ENCODE results near the gene FRAS1. TPM values are rescaled to one million over a fixed set of nuclear protein-coding genes. Genes with fewer than 3 reads are reported as not detected.

Gene FRAS1
- total and polyA plus RNA-seq, 2 donors (not counting 3 experiments of a cell fraction or from before 2014, with no cell fraction given): 1.4 to 3.6 TPM

DNA sequence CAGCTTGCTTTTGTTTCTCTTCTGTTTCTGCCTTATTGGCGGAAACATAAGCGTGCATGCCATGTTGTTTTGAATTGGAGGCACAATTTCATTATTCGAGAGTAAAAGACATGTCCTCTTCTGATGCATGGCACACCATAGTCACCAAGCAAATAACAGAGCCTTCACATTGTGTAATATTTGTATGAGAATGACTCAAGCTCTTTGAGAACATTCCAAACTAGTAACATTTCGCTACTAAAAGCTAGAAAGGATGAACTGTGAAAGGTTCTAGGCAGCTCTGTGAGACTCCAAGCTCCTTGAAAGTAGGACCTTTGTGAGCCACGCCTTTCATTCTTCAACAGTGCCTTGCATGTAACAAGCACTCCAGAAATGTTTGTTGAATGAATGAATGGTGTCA lies 485.2 kb downstream of the FRAS1 start:
- no peak overlapping the region for H3K4me3 ChIP-seq (replicated peaks in 1 of 3; ENCODE audit: insufficient read depth in 1 of 3, low read depth in 1 of 3, low read length in 3 of 3)
- H2AFZ ChIP-seq (ENCODE audit: low read depth, low read length): no peak overlapping the region
- peaks cover 4% of the 10 kb centered on the region for H3K4me1 ChIP-seq (ENCODE audit: control insufficient read depth, extremely low read depth, insufficient read depth, low read length)
- FAIRE-seq (no peak), DNase-seq (ENCODE audit: low read depth, low spot score) (no peak)
- intact Hi-C loops (cut with micrococcal nuclease) (no loop called here), dilution Hi-C loops (cut with MboI; ENCODE audit: extremely low pct_ligation_motif_present, low sequenced_read_pairs) (no loop called here)
- no peaks in the 10 kb centered on the region for H3K36me3 ChIP-seq (ENCODE audit: control insufficient read depth in 2 of 2, extremely low read depth in 1 of 2, insufficient read depth in 2 of 2, low read length in 2 of 2)
- no peaks in the 10 kb centered on the region for H3K9me3 ChIP-seq (replicated peaks; ENCODE audit: control insufficient read depth, insufficient read depth, low read length)
- CTCF ChIA-PET: no interaction called here
- H3K27ac ChIP-seq (ENCODE audit: insufficient read depth, low read depth, low read length): no peak overlapping the region
- no peaks in the 10 kb centered on the region for H3K9me1 ChIP-seq (replicated peaks; ENCODE audit: control insufficient read depth, extremely low read depth, insufficient read depth, low read length)
- POLR2A ChIA-PET: no interaction called here
- no peaks in the 10 kb centered on the region for H3K79me2 ChIP-seq (ENCODE audit: control insufficient read depth, insufficient read depth, low read length)
- no peak overlapping the region for H3K4me2 ChIP-seq (ENCODE audit: insufficient read depth, low read length)
- no TSS peak for BruUV-seq (replicated peaks)
- no peaks in the 10 kb centered on the region for H3K27me3 ChIP-seq (ENCODE audit: control insufficient read depth in 2 of 2, insufficient read depth in 2 of 2, low read length in 2 of 2)
- TF ChIP-seq FOS (IDR thresholded peaks at IDR 0.05; ENCODE audit: borderline replicate concordance, insufficient read depth, low read length): no peak
- TF ChIP-seq POLR2AphosphoS5 (IDR thresholded peaks at IDR 0.05; ENCODE audit: insufficient read depth, low read depth, low read length): no peak
- no peak for TF ChIP-seq GATA2 (IDR thresholded peaks at IDR 0.05; ENCODE audit: insufficient read depth, insufficient read length, low read depth, low read length)
- TF ChIP-seq, protein P1, sequence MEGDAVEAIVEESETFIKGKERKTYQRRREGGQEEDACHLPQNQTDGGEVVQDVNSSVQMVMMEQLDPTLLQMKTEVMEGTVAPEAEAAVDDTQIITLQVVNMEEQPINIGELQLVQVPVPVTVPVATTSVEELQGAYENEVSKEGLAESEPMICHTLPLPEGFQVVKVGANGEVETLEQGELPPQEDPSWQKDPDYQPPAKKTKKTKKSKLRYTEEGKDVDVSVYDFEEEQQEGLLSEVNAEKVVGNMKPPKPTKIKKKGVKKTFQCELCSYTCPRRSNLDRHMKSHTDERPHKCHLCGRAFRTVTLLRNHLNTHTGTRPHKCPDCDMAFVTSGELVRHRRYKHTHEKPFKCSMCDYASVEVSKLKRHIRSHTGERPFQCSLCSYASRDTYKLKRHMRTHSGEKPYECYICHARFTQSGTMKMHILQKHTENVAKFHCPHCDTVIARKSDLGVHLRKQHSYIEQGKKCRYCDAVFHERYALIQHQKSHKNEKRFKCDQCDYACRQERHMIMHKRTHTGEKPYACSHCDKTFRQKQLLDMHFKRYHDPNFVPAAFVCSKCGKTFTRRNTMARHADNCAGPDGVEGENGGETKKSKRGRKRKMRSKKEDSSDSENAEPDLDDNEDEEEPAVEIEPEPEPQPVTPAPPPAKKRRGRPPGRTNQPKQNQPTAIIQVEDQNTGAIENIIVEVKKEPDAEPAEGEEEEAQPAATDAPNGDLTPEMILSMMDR (IDR thresholded peaks at IDR 0.05; ENCODE audit: extremely low read depth in 1 of 2, insufficient read depth in 1 of 2, low read depth in 1 of 2, low read length in 2 of 2): no peak
- TF ChIP-seq MYC (IDR thresholded peaks at IDR 0.05; ENCODE audit: low read depth, low read length): no peak
- no peak for TF ChIP-seq POLR2A (IDR thresholded peaks at IDR 0.05; ENCODE audit: low read depth, low read length)
- TF ChIP-seq JUN (IDR thresholded peaks at IDR 0.05; ENCODE audit: borderline replicate concordance, insufficient read depth, insufficient read length, low read depth): no peak
- TF ChIP-seq EZH2 (IDR thresholded peaks at IDR 0.05; ENCODE audit: borderline replicate concordance, low read depth, low read length, severe bottlenecking): no peak
- TF ChIP-seq, protein P2, sequence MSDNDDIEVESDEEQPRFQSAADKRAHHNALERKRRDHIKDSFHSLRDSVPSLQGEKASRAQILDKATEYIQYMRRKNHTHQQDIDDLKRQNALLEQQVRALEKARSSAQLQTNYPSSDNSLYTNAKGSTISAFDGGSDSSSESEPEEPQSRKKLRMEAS (IDR thresholded peaks at IDR 0.05; ENCODE audit: insufficient read depth, insufficient read length): no peak
- H3K9ac ChIP-seq (replicated peaks; ENCODE audit: extremely low read depth, insufficient read depth, low read length): no peak overlapping the region
- H4K20me1 ChIP-seq (replicated peaks; ENCODE audit: control insufficient read depth, extremely low read depth, insufficient read depth, low read length): no peaks in the 10 kb centered on the region

Measured in endothelial cell of umbilical vein (primary cell).